Measurements from ENCODE around the gene DAPK1.
A peak's percentile ranks its signal among the peaks of the same experiment; 100 is the strongest.

Gene DAPK1

GRCh38 chr9:87569008-87569509 lies 71.4 kb downstream of the DAPK1 start:
- no peak for DNase-seq (ENCODE audit: low spot score)
- TF ChIP-seq CTCF (IDR thresholded peaks at IDR 0.05; ENCODE audit: extremely low read depth, missing control alignments): no peak

GRCh38 chr9:87569518-87569917 lies 71.9 kb downstream of the DAPK1 start:
- DNase-seq (ENCODE audit: low spot score): no peak
- no peak for TF ChIP-seq CTCF (IDR thresholded peaks at IDR 0.05; ENCODE audit: extremely low read depth, missing control alignments)

- peak; percentile 29 for DNase-seq (ENCODE audit: low spot score)
- no peak for TF ChIP-seq CTCF (IDR thresholded peaks at IDR 0.05; ENCODE audit: extremely low read depth, missing control alignments)
Measured at GRCh38 chr9:87570000-87570908, 72.6 kb downstream of the DAPK1 start.

GRCh38 chr9:87572719-87573118 lies 75.1 kb downstream of the DAPK1 start:
- DNase-seq (ENCODE audit: low spot score): no peak
- no peak for TF ChIP-seq CTCF (IDR thresholded peaks at IDR 0.05; ENCODE audit: extremely low read depth, missing control alignments)

GRCh38 chr9:87573841-87574342 lies 76.2 kb downstream of the DAPK1 start:
- no peak for TF ChIP-seq CTCF (IDR thresholded peaks at IDR 0.05; ENCODE audit: extremely low read depth, missing control alignments)

GRCh38 chr9:87577746-87578145 lies 80.1 kb downstream of the DAPK1 start:
- DNase-seq (ENCODE audit: low spot score): no peak
- TF ChIP-seq CTCF (IDR thresholded peaks at IDR 0.05; ENCODE audit: extremely low read depth, missing control alignments): no peak

More at GRCh38 chr9:87573841-87574342, 76.2 kb downstream of the DAPK1 start:
- no peak for DNase-seq (ENCODE audit: low spot score)

GRCh38 chr9:87578625-87579024 lies 81.0 kb downstream of the DAPK1 start:
- DNase-seq (ENCODE audit: low spot score): no peak
- no peak for TF ChIP-seq CTCF (IDR thresholded peaks at IDR 0.05; ENCODE audit: extremely low read depth, missing control alignments)
